SU-DHL-6 (cell line): Measurements from ENCODE around the gene CEP63.

Experiments
- CTCF ChIP-seq: fragments of 200-600 bp; sonication (generic); IDR thresholded peaks from one replicate; pipeline ENCODE4 v1.5.1; 2017; ENCODE audit warnings: antibody characterized with exemption, mild to moderate bottlenecking, low read length, moderate library complexity; ENCODE audit not compliant: insufficient read depth, poor library complexity, severe bottlenecking
- EZH2phosphoT487 ChIP-seq: fragments of 200-600 bp; sonication (generic), shearing (Covaris generic); conservative IDR thresholded peaks from 2 replicates; pipeline ENCODE4 v1.6.1; 2018; ENCODE audit warnings: mild to moderate bottlenecking, antibody characterized with exemption, low read length, moderate library complexity, mixed read lengths

- TF ChIP-seq CTCF = no peak
- TF ChIP-seq EZH2phosphoT487 = no peak
These were observed 47.6 kb downstream of the CEP63 start for GRCh38 chr3:134533493-134533892.
